A549 (cell line): Measurements from ENCODE around the gene MINDY2.
A peak's percentile ranks its signal among the peaks of the same experiment; 100 is the strongest.

Experiments
- BHLHE40 ChIP-seq: IDR thresholded peaks from 2 replicates; pipeline ENCODE4 v1.6.1; 2012; ENCODE audit warnings: low read depth, low read length, inconsistent platforms
- EHF ChIP-seq: fragments of 250-450 bp; sonication (Bioruptor Pico); IDR thresholded peaks from 2 replicates; pipeline ENCODE4 v1.5.0; 2020; ENCODE audit warnings: mild to moderate bottlenecking
- HEYL ChIP-seq: fragments of 250-450 bp; sonication (Bioruptor Pico); IDR thresholded peaks from 2 replicates; pipeline ENCODE4 v1.8.0; 2021; ENCODE audit warnings: mild to moderate bottlenecking, moderate library complexity
- JUN ChIP-seq, 2 experiments: fragments of >200 bp; sonication (Bioruptor Twin); formaldehyde crosslinking; IDR thresholded peaks; 2 replicates in 1 of 2; 3 replicates in 1 of 2; pipeline ENCODE4 v1.6.1; 2016 to 2017
- KDM5A ChIP-seq: fragments of 200-600 bp; sonication (generic); IDR thresholded peaks from 2 replicates; pipeline ENCODE4 v1.6.1; 2016; ENCODE audit warnings: antibody characterized with exemption, mild to moderate bottlenecking
- MAFK ChIP-seq: fragments of 450-650 bp; IDR thresholded peaks from 2 replicates; pipeline ENCODE4 v1.6.1; 2014; ENCODE audit not compliant: partially characterized antibody
- NFE2L2 ChIP-seq: fragments of 150-350 bp; conservative IDR thresholded peaks from 2 replicates; pipeline ENCODE4 v1.6.1; 2014; ENCODE audit warnings: low read length
- POLR2A ChIP-seq: IDR thresholded peaks from 2 replicates; pipeline ENCODE4 v1.6.1; 2012; ENCODE audit warnings: mild to moderate bottlenecking, low read length
- RAD21 ChIP-seq, 2 experiments: fragments of >200 bp in 1 of 2; sonication (Bioruptor Twin) in 1 of 2; formaldehyde crosslinking in 1 of 2; IDR thresholded peaks in 1 of 2; conservative IDR thresholded peaks in 1 of 2; 2 replicates in 1 of 2; 3 replicates in 1 of 2; pipeline ENCODE4 v1.6.1; 2012 to 2018; ENCODE audit warnings: inconsistent platforms in 1 of 2
- RCOR1 ChIP-seq: fragments of 150-350 bp; IDR thresholded peaks from 2 replicates; pipeline ENCODE4 v1.6.1; 2014; ENCODE audit warnings: antibody characterized with exemption, low read length, low read depth
- RFX5 ChIP-seq: fragments of 450-650 bp; IDR thresholded peaks from 2 replicates; pipeline ENCODE4 v1.7.1; 2014; ENCODE audit warnings: antibody characterized with exemption, mild to moderate bottlenecking, moderate library complexity
- TF ChIP-seq, protein P1 (sequence below): fragments of >200 bp; sonication (Bioruptor Twin); formaldehyde crosslinking; IDR thresholded peaks from 3 replicates; pipeline ENCODE4 v1.5.1; 2016

DNA sequence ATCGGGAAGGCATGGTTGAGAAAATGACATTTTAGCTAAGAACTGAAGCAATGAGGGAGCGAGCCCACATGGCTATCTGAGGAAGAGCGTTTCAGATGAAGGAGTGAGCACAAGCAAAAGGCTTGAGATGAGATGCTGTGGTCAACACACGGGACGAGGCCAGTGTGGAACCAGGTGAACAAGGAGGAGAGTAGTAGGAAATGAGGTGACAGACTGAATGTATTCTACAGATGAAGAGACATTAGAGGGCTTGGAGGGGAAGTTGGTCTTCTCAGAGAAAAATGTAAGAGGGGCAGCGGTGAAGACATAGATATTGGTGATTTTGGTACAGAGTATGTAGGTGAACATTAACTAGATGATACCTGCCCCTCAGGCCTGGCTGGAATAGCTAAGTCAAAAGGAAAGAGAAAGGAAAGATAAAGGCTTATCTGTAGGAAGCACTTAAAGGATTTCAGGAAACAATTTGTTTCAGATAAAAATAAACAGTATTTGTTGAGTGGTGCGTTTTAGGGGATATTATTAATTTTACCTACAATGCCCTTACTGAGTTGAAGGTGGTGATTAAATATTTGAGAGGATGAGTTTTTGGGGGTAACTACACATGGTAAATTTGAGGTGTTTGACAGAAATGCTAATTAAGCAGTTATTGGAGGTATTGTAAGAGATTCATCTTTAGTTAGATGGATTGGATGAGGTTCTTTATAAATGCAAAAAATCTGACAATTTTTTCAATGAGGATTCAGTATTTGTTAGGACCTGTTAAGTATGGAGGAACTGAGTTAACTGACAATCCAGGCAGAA is 105.4 kb downstream of the MINDY2 start:
- TF ChIP-seq EHF (CRISPR knock-in tag) (no peak), JUN (IDR thresholded peaks at IDR 0.05) (no peak), BHLHE40 (no peak), HEYL (no peak), POLR2A (no peak), RFX5 (no peak), NFE2L2 (no peak), RCOR1 (no peak), RAD21 (conservative IDR thresholded peaks at IDR 0.05 in 1 of 2, IDR thresholded peaks at IDR 0.05 in 1 of 2) (no peak), MAFK (peak; percentile 72), KDM5A (no peak)
- TF ChIP-seq, protein P1, sequence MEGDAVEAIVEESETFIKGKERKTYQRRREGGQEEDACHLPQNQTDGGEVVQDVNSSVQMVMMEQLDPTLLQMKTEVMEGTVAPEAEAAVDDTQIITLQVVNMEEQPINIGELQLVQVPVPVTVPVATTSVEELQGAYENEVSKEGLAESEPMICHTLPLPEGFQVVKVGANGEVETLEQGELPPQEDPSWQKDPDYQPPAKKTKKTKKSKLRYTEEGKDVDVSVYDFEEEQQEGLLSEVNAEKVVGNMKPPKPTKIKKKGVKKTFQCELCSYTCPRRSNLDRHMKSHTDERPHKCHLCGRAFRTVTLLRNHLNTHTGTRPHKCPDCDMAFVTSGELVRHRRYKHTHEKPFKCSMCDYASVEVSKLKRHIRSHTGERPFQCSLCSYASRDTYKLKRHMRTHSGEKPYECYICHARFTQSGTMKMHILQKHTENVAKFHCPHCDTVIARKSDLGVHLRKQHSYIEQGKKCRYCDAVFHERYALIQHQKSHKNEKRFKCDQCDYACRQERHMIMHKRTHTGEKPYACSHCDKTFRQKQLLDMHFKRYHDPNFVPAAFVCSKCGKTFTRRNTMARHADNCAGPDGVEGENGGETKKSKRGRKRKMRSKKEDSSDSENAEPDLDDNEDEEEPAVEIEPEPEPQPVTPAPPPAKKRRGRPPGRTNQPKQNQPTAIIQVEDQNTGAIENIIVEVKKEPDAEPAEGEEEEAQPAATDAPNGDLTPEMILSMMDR = no peak
